HK-2 (cell line): ENCODE results near the gene PNPLA7.

ENCODE experiments used
- DNase-seq: peaks from one replicate; pipeline ENCODE4 v3.0.0-alpha.2; 2018; ENCODE audit not compliant: unreplicated experiment

Gene PNPLA7

DNA sequence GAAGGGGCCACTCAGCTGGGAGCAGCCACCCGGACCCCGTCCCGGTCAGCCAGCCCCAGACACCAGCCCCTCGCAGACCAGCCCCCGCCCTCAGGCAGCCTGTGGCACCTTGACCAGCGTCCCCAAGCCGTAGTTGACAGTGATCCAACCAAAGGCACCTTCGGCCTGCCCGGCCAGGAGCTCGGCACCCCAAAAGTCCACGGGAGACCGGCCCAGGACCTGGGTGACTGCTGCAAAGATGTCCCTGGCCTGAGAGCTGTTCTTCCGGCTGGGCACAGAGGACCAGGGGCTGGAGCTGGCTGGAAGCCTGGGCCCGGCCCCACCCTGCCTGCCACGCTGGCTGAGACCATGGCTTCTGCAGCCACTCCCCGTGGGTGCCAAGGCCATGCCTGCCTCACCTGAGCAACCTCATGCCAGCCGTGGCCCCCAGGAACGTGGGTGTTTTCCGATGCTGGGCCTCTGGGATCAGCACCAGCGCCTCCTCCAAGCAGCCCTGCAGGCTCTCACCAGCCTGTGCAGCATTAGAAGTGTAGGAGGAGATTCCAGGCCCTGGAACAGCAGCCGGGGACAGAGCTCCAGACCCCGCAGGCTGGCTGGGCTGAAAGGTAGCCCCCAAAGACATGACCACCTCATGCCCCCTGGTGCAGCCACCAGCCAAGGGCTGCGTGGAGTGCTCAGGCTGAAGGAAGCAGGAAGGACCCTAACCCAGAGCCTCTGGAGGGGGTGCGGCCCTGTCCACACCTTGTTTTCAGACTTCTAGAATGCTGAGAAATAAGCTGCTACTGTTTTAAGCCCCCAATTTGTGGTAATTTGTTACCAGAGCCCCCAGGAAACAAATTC lies 113.2 kb downstream of the PNPLA7 start:
- no peak for DNase-seq

DNA sequence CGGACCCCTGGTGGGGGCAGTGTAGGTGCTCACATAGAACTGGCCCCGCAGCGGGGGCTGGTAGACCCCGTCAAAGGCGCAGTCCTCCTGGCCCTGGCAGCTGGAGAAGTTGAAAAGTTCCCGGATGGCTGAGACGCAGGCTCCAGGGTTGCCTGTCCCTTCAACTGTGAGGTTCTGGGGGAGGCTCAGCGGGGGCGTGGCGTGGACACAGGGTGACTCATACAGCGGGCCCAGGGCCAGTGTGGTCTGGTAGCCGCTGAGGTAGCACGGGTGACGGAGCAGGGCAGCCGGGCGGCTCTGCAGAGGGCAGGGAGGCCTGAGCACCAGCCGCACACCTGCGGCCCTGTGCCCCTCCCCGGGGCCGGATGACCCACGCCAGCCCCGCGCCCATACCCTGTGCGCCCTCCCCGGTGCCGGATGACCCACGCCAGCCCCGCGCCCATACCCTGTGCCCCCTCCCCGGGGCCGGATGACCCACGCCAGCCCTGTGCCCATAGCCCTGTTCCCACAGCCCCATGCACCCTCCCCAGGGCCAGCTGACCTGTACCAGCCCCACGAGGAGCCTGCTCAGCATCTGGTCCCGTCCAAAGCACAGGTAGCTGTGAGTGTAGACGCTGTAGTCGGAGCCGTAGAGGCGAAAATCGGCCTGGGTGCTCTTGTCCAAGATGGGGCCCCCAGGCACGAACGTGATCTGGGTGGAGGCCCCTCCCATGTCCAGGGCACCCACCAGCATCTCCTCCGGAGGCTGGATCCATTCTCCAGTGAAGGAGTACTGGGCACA lies 114.0 kb downstream of the PNPLA7 start:
- DNase-seq = peak; percentile 93

DNA sequence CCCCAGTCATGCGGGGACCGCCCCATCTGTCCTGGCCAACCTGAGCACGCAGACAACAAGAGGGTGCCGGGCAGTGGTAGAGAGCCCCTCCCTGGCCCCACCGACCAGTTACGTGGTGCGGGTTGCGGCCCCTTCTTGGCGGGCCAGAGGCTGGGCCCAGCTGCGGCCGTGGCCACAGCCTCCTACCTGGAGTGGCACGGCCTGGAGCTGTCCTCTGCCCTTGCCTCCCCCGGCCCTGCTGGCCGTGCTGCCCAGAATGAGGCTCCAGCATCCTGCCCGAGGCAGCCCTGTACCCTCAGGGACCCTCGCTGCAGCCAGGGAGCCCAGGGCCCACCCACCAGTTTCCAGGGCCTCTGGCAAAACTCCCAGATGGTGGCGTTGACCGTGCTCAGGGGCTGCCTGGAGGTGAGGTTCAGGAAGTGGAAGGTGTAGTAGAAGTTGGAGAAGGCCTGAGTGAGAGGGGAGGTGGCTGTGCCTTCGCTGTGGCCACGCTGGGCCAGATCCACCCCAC lies 114.8 kb downstream of the PNPLA7 start:
- DNase-seq = no peak

DNA sequence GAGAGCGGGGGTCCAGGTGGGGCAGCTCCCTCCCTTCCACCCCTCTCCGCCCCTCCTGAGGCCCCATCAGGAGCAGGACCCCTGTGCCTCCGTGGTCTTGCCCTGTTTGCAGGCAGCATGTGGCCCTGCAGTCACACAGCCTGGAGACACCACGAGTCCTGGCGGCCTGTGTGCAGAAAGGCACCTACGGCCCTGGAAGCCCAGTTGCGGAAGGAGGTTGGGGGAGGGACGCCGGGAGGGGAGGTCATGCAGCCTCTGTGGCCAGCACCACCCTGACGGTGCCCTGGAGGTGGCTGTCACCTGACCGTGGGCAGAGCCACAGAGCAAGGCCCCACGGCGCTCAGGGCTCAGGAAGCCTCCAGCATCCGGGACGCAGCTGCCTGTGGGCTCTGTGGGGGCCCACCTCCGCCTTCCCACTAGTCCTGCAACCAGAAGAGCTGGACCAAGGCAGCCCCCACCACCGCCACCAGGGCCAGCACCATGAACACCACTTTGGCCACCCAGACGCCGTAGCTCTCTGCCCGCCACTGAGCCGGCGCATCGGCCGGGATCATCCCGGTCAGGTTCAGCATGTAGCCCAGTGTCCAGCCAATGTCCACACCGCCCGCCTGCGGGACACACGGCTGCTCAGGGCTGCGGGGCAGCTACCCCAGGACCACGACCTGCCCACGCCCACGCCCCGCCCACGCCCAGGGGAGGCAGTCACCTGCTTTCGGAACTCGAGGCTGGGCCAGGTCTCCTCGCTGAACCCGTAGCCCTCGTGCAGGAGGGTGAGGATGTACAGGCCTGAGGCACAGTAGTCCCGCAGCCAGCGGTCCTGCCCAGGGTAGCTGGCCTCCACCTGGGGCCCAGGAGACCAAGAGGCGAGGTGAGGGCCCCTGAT lies 115.5 kb downstream of the PNPLA7 start:
- no peak for DNase-seq

DNA sequence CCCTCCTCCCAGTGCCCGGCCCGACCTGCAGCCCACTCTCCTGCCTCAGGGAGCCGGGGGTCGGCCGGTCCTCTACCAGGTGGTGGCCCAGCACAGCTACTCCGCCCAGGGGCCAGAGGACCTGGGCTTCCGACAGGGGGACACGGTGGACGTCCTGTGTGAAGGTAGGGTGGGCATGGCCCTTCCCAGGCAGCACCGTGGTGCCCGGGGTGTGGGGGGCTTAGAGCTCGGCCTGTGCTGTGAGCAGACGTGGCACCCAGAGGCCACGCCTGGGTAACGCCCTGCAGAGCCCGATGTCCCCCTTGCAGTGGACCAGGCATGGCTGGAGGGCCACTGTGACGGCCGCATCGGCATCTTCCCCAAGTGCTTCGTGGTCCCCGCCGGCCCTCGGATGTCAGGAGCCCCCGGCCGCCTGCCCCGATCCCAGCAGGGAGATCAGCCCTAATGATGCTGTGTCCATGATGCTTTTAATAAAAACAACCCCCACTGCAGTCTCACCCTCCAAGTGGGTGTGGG lies 116.2 kb downstream of the PNPLA7 start:
- no peak for DNase-seq

DNA sequence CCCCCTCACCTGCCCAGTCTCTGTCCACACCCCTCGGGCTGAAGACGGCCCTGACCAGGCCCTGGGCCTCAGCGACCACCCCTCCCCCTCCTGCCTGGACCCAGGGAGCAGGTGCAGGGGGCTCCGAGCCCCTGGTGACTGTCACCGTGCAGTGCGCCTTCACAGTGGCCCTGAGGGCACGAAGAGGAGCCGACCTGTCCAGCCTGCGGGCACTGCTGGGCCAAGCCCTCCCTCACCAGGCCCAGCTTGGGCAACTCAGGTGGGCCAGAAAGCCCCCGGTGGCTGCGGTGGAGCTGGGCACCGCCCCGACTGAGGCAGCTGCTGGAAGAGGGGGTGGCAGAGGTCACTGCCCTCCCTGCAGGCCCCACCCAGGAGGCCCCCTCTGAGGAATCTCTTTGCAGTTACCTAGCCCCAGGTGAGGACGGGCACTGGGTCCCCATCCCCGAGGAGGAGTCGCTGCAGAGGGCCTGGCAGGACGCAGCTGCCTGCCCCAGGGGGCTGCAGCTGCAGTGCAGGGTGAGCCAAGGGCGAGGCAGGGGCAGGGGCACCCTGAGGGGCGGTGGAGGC lies 116.8 kb downstream of the PNPLA7 start:
- no peak for DNase-seq

DNA sequence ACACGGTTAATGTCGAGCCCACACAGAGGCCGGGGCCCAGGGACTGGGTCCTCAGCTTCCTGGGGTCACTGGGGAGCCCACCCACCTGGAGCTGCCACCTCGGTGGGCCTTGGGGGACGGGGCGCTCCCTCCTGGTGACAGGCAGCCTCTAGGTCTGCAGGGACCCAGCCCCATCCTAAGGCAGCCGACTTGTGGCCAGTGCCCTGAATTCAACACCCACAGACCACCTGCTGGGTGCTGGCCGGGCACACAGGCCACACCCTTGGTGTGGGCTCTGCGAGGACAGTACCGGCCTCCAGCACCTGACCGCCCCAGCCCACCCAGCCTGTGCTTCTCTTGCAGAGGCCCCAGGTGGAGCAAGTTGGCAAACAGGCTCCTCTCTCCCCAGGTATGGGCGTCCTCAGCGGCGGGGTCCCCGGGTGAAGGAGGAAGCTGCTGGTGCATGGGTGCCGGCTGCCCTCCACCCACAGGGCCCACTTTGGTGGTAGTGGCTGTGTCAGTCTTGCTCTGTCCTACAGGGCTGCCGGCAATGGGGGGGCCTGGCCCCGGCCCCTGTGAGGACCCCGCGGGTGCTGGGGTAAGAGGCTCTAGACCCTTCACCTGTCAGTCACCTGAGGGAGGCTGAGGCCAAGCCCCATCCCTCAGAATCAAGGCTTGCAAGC lies 117.4 kb downstream of the PNPLA7 start:
- DNase-seq = no peak

DNA sequence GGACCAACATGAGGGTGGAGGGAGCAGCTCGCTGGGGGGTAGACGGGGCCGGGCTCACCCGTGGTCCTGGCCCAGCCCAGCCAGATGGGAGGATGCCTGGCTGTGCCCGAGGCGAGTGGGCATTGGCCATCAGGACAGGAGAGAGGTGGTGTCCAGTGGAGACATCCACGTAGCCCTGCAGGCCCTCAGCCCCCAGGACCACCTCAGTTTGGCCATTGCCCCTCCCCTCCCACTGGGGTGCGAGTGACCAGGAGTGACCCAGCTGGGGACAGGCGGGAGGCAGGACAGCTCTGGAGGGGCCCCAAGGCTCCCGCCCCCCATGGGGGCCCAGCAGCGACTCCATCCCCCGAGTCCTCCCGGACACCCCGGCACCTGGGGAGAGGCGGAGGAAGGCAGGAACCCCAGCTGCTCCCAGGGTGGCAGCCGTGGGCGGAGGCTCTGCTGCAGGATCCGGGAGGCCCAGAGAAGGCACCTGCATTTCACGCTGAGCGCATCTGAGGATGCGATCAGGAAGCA lies 118.7 kb downstream of the PNPLA7 start:
- DNase-seq = no peak

DNA sequence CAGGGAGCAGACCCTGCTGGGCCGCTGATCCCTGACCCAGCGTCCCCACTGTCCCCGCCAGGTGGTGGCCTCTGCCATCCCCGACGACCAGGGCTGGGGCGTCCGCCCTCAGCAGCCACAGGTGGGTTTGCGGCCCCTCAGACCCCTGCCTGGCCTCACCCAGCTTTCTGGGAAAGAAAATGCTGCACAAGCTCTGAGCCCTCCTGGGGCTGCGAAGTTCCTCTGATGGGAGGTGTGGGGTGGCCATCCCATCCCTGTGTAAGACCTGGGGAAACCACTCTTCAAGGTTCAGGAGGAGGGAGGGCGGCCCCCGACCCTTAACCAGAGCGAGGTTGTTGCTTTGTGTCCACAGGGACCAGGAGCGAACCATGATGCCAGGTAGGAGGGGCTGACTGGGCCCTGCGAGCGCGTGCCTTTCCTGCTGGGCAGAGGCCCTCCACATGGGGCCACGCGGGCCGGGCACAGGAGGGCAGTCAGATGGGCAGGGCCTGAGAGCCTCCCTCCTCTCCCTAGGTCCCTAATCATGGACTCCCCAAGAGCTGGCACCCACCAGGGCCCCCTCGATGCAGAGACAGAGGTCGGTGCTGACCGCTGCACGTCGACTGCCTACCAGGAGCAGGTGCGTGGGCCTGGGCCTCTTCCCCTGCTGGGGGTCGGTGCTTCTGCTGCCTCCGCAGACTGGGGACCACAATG lies 119.3 kb downstream of the PNPLA7 start:
- no peak for DNase-seq

DNA sequence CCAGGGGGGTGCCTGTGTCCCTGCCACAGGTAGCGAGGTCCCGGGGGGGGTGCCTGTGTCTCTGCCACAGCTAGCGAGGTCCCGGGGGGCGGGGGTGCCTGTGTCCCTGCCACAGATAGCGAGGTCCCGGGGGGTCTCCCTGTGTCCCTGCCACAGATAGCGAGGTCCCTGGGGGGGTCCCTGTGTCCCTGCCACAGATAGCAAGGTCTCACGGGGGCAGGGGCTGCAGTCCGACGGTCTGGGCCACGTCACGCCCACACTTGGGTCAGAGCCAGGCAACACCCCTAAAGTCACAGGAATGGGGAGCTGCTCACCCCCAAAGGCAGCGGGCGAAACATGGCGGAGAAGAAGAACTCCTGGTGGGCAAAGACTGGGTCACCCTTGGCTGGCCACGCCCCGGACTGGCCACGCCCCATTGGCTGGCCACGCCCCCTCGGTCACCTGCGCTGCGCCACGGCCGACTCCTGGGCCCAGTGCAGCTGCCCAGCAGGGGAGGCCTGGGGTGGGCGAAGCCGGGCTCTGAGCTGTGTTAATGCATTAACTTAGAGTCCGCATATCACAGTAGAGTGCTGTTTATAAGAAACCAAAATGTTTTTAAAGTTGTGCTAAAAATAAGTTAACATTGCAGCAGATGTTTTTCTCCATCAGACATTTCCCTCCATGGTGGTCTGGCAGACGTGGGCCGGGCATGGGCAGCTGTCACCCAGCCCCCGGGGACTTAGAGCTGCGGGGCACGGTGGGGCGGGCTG lies 120.1 kb downstream of the PNPLA7 start:
- DNase-seq = no peak

DNA sequence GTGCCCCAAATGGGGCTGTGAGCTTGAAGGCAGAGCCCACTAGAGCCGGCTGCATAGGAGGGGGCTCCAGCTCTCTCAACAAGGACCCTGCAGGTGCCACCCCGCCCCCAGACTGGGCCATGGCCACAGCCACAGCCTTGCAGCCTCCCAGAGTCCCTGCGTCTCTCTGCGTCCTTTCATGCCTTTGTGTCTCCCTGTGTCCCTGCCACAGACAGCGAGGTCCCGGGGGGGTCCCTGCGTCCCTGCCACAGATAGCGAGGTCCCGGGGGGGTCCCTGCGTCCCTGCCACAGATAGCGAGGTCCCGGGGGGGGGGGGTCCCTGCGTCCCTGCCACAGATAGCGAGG lies 120.7 kb downstream of the PNPLA7 start:
- DNase-seq = no peak

DNA sequence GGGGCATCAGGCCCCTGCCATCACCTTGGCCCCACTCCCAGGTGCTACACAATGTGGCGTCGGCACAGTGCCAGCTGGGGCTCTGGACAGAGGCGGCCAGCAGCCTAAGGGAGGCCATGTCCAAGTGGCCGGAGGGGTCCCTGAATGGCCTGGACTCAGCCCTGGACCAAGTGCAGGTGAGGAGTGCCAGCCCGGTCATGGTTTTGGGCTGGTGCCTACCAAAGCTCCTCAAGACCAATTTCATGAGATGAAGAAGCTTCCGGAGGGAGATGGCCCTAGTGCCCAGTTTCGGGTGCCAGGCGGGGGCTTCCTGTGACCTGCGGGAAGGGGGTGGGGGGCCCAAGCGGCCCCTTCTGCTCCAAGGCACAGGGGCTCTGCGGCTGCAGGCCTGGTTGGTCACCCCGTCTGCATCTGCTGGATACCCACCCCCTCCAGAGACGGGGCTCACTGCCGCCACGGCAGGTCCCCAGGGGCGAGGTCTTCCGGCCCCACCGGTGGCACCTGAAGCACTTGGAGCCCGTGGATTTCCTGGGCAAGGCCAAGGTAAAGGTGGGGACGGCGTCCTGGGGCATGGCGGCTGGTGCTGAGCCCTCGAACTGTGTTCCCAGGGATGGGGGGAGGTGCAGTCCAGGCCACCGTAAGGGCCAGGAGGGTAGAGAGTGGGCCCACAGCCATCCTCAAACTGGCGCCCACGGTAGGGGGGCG lies 121.2 kb downstream of the PNPLA7 start:
- DNase-seq = no peak

DNA sequence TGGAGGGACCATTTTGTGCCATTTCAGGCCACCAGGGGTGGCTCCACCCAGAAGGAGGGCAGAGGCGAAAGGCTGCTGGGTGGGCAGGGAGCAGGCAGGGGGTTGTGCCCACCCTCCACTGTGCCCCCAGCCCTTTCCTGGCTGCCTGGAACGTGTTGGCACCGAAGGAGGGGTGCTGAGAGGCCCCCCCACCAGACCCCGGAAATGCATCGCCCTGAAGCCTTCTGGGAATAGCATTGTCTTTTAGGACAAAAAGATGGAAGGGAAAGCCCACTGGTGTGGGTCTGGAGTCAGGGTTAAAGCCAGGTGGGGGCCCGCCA lies 121.9 kb downstream of the PNPLA7 start:
- DNase-seq = no peak

DNA sequence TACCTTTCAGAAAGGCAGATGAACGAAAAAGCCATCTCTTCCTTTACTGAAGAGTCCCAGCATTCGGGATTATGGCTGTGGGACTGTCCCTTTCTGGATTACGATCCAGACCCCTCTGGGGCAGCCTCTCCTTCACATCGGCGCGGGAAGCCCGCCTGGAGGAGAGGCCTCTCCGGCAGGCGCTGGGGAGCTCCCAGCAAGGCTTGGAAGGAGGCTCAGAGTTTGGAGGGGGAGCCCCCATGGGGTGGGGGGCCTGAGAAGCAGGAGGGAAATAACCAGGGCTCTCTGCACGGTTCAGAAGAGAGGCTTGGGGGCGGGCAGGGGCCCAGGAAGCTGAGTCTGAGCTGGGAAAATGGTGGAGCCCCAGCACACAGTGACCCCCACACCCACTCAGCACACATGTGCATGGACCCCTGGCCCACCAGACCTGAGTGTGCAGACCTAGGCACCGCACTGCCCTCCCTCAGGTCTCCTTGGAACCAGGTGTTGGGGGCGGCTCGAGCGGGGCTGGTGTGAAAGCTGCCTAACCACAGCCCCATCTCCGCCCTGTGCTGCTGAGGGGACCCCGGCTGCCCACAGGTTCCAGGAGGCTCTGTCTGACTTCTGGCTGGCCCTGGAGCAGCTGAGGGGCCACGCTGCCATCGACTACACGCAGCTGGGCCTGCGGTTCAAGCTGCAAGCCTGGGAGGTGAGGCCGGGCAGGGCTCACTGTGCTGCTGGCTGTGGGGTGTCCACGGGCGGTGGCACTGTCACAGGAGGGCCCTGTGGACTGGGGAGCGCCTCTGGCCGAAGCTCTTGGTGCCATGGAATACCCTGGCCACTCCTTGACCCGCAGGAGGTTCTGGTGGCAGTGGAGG lies 122.5 kb downstream of the PNPLA7 start:
- DNase-seq = no peak

DNA sequence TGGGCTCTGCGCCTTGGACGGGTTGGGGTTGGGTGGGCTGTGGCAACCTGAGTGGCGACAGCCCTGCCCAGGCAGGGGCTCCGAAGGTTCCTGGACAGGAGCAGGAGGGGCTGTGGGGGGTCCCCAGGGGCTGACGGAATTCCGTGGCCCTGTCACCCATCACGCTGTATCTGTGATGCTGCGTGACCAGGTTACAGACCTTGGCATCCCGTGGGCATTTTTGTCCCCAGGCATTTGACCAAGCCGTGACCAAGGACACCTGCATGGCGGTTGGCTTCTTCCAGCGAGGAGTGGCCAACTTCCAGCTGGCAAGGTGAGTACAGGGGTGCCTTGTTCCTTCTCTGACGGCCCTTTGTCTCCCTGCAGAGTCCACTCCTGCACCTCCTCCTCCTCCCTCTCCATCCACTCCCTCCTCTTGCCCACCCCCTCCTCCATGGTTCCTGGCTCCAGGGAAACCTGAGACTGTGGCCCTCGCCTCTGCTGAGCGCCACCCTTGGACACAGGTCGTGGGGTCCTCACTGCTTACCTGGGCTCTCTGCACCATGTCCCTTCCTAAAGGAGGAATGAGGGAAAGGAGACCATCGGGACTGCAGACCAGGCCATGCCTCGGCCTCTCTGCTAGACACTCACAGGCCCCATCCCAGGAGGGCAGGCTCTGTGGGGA lies 124.1 kb downstream of the PNPLA7 start:
- no peak for DNase-seq

DNA sequence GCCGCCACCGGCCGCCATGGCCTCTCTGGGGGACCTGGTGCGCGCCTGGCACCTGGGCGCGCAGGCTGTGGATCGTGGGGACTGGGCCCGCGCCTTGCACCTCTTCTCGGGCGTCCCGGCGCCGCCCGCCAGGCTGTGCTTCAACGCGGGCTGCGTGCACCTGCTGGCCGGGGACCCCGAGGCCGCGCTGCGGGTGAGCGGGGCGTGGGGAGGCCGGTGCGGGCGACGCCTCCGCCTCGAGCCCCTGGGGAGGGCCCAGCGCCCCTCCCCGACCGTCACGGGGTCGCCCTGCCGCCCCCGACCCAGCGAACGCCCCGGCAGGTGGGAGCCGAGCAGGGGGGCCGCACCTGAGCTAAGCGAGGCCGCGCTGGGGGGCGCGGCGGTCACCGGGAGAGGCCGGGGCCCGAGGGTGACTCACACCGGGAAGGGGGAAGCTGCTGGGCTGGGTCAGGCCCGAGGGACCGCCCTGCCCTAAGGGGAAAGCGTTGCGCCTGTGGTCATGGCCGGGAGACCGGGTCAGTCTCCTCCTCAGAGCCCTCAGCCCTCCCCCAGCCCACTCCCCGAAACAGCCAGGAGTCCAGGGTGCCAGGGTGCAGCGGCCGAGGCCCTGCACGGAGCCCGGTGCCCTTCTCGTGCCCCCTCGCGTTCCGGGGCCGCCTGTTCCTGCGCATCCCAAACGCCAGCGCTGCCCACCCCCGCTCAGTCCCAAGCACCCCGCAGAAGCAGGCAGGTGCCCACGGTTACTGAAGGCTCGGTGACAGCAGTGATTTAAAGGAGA lies 126.5 kb downstream of the PNPLA7 start:
- no peak for DNase-seq
